ENCODE measurements around the gene PSMD1.

PSMD1 gene

GRCh38 chr2:231036131-231036530 is 20.5 kb upstream of the PSMD1 start:
- no peak for DNase-seq (ENCODE audit: low spot score)

- no peak for DNase-seq (ENCODE audit: low spot score)
These were observed 20.0 kb upstream of the PSMD1 start for GRCh38 chr2:231036578-231037106.

GRCh38 chr2:231037202-231037730 is 19.4 kb upstream of the PSMD1 start, which contains the start of gene C2orf72:
TSS of gene C2orf72 (plus strand) at chr2:231037523. CDS start at chr2:231037566, 43 bp downstream.
- DNase-seq (ENCODE audit: low spot score), result peak; percentile 69

GRCh38 chr2:231037731-231038482 is 18.8 kb upstream of the PSMD1 start:
- DNase-seq (ENCODE audit: low spot score), result no peak

- no peak for DNase-seq (ENCODE audit: low spot score)
These were observed 18.0 kb upstream of the PSMD1 start for GRCh38 chr2:231038483-231039293.

GRCh38 chr2:231039294-231039664 is 17.4 kb upstream of the PSMD1 start:
- DNase-seq (ENCODE audit: low spot score), result no peak

GRCh38 chr2:231039821-231040364 is 16.8 kb upstream of the PSMD1 start:
- no peak for DNase-seq (ENCODE audit: low spot score)

- no peak for DNase-seq (ENCODE audit: low spot score)
These were observed 15.5 kb upstream of the PSMD1 start for GRCh38 chr2:231041061-231041689.

- no peak for DNase-seq (ENCODE audit: low spot score)
These were observed 12.9 kb upstream of the PSMD1 start for GRCh38 chr2:231043796-231044195.

- no peak for DNase-seq (ENCODE audit: low spot score)
These were observed 9.8 kb upstream of the PSMD1 start for GRCh38 chr2:231046916-231047273.

- DNase-seq (ENCODE audit: low spot score), result no peak
These were observed 9.3 kb upstream of the PSMD1 start for GRCh38 chr2:231047274-231047922.

GRCh38 chr2:231047923-231048915 is 8.4 kb upstream of the PSMD1 start:
- no peak for DNase-seq (ENCODE audit: low spot score)

- no peak for DNase-seq (ENCODE audit: low spot score)
These were observed 7.2 kb upstream of the PSMD1 start for GRCh38 chr2:231049286-231050017.

GRCh38 chr2:231050018-231050901 is 6.4 kb upstream of the PSMD1 start:
- DNase-seq (ENCODE audit: low spot score), result peak; percentile 74

- no peak for DNase-seq (ENCODE audit: low spot score)
These were observed 5.6 kb upstream of the PSMD1 start for GRCh38 chr2:231051116-231051515.

GRCh38 chr2:231052494-231053451 is 3.9 kb upstream of the PSMD1 start:
- DNase-seq (ENCODE audit: low spot score), result peak; percentile 75

- DNase-seq (ENCODE audit: low spot score), result no peak
These were observed 2.8 kb upstream of the PSMD1 start for GRCh38 chr2:231053846-231054245.

Measured in HuH-7 (cell line).